Left ventricle myocardium inferior (tissue), 1 donor: ENCODE data around the gene SATB1. TPM values are rescaled to one million over a fixed set of nuclear protein-coding genes. Genes with fewer than 3 reads are reported as not detected.
A peak's percentile ranks its signal among the peaks of the same experiment; 100 is the strongest.

Experiments
- DNase-seq: peaks from one replicate; pipeline ENCODE4 v3.0.0-alpha.2; 2020
- H3K27ac ChIP-seq: fragments of 200-600 bp; replicated peaks from 2 replicates; pipeline ENCODE4 v1.8.0; 2021
- H3K27me3 ChIP-seq: fragments of 200-600 bp; 2 replicates; pipeline ENCODE4 v1.8.0; 2021; ENCODE audit warnings: low read depth
- H3K36me3 ChIP-seq: fragments of 200-600 bp; 2 replicates; pipeline ENCODE4 v1.8.0; 2021
- H3K4me1 ChIP-seq: fragments of 200-600 bp; 2 replicates; pipeline ENCODE4 v1.8.0; 2021
- H3K4me3 ChIP-seq: fragments of 200-600 bp; 2 replicates; pipeline ENCODE4 v1.8.0; 2021; ENCODE audit warnings: mild to moderate bottlenecking, moderate library complexity
- H3K9me3 ChIP-seq: fragments of 200-600 bp; replicated peaks from 2 replicates; pipeline ENCODE4 v1.8.0; 2021
- intact Hi-C: fragments of 100-400 bp; cut with micrococcal nuclease; formaldehyde crosslinking; loops from one replicate; pipeline ENCODE4 v1.11.0; 2022
- total RNA-seq: library from RNA; stranded (reverse); fragmentation: NEBNext Ultra II Directional; extraction: Animal tissue kit (Norgen Biotek cat#: 25700); gene quantifications from one replicate; pipeline ENCODE4 v1.2.1, GENCODE V29; 2021
- TF ChIP-seq, protein P1 (sequence below): fragments of 200-600 bp; IDR thresholded peaks from 2 replicates; pipeline ENCODE4 v1.8.0; 2021; ENCODE audit warnings: antibody characterized with exemption, mild to moderate bottlenecking, borderline replicate concordance
- donor health status: DM: no; HTN: yes; CAD: no; lungs with severe emphysema.

Gene SATB1
- total RNA-seq, 1 donor from 2014 or later = 44.3 TPM

- no peaks in the 10 kb centered on the region for H3K36me3 ChIP-seq
- DNase-seq = peak; percentile 12
- TF ChIP-seq, protein P1, sequence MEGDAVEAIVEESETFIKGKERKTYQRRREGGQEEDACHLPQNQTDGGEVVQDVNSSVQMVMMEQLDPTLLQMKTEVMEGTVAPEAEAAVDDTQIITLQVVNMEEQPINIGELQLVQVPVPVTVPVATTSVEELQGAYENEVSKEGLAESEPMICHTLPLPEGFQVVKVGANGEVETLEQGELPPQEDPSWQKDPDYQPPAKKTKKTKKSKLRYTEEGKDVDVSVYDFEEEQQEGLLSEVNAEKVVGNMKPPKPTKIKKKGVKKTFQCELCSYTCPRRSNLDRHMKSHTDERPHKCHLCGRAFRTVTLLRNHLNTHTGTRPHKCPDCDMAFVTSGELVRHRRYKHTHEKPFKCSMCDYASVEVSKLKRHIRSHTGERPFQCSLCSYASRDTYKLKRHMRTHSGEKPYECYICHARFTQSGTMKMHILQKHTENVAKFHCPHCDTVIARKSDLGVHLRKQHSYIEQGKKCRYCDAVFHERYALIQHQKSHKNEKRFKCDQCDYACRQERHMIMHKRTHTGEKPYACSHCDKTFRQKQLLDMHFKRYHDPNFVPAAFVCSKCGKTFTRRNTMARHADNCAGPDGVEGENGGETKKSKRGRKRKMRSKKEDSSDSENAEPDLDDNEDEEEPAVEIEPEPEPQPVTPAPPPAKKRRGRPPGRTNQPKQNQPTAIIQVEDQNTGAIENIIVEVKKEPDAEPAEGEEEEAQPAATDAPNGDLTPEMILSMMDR = no peak
- H3K4me3 ChIP-seq = peak overlapping the region; percentile 72
- no peak overlapping the region for H3K27ac ChIP-seq
- peaks cover 3% of the 10 kb centered on the region for H3K9me3 ChIP-seq
- H3K4me1 ChIP-seq = peaks cover 27% of the 10 kb centered on the region
- H3K27me3 ChIP-seq = peaks cover 66% of the 10 kb centered on the region
- intact Hi-C loops = no loop called here
These were observed 18.8 kb upstream of the SATB1 start for GRCh38 chr3:18443665-18444594.

- Histone ChIP-seq H3K9me3 (no peaks in the 10 kb centered on the region), H3K27ac (no peak overlapping the region), H3K27me3 (peaks cover 73% of the 10 kb centered on the region), H3K4me3 (peak overlapping the region; percentile 72), H3K36me3 (no peaks in the 10 kb centered on the region), H3K4me1 (peaks cover 27% of the 10 kb centered on the region)
- intact Hi-C loops = no loop called here
- TF ChIP-seq, protein P1 = no peak
- DNase-seq = no peak
These were observed 17.9 kb upstream of the SATB1 start for GRCh38 chr3:18442756-18443664.

GRCh38 chr3:18441551-18441950 lies 16.4 kb upstream of the SATB1 start:
- no peaks in the 10 kb centered on the region for H3K36me3 ChIP-seq
- H3K4me1 ChIP-seq = peaks cover 27% of the 10 kb centered on the region
- no peak overlapping the region for H3K4me3 ChIP-seq
- H3K27ac ChIP-seq = no peak overlapping the region
- intact Hi-C loops = no loop called here
- TF ChIP-seq, protein P1 = no peak
- no peaks in the 10 kb centered on the region for H3K9me3 ChIP-seq
- no peak for DNase-seq
- H3K27me3 ChIP-seq = peaks cover 68% of the 10 kb centered on the region

- intact Hi-C loops = no loop called here
- DNase-seq = no peak
- no peaks in the 10 kb centered on the region for H3K36me3 ChIP-seq
- H3K27me3 ChIP-seq = peaks cover 71% of the 10 kb centered on the region
- no peaks in the 10 kb centered on the region for H3K9me3 ChIP-seq
- H3K27ac ChIP-seq = no peak overlapping the region
- no peak overlapping the region for H3K4me3 ChIP-seq
- TF ChIP-seq, protein P1 = no peak
- H3K4me1 ChIP-seq = peaks cover 15% of the 10 kb centered on the region
These were observed 15.1 kb upstream of the SATB1 start for GRCh38 chr3:18440066-18440722.

GRCh38 chr3:18439281-18439680 lies 14.1 kb upstream of the SATB1 start:
- no peak overlapping the region for H3K4me3 ChIP-seq
- no peaks in the 10 kb centered on the region for H3K36me3 ChIP-seq
- H3K27me3 ChIP-seq = peaks cover 77% of the 10 kb centered on the region
- TF ChIP-seq, protein P1 = no peak
- DNase-seq = no peak
- no peaks in the 10 kb centered on the region for H3K9me3 ChIP-seq
- intact Hi-C loops = no loop called here
- H3K27ac ChIP-seq = no peak overlapping the region
- H3K4me1 ChIP-seq = peaks cover 11% of the 10 kb centered on the region
